HEK293 (cell line): ENCODE measurements around the gene SLC26A8.

Source experiments
- CTCF ChIA-PET: fragments of 350-600 bp; formaldehyde crosslinking; extraction: SDS; loops from one replicate; lab custom pipeline; 2021; ENCODE audit warnings: antibody characterized with exemption; lab: Yijun Ruan, JAX
- POLR2A ChIA-PET: fragments of 300-600 bp; formaldehyde crosslinking; extraction: SDS; loops from one replicate; lab custom pipeline; 2020; ENCODE audit warnings: antibody characterized with exemption, inconsistent platforms; lab: Yijun Ruan, JAX
- H3K27ac ChIP-seq: fragments of 200-500 bp; sonication (Bioruptor generic); 2 replicates; pipeline ENCODE4 v1.5.1; 2014; ENCODE audit warnings: low read depth, low read length, control low read depth, inconsistent platforms; ENCODE audit errors: extremely low read depth
- H3K36me3 ChIP-seq, 2 experiments: fragments of 200-500 bp in 1 of 2; sonication (Bioruptor generic) in 1 of 2; 1 replicate in 1 of 2; 2 replicates in 1 of 2; pipeline ENCODE4 v1.5.1; 2014 to 2017; ENCODE audit warnings: inconsistent platforms in 2 of 2, low read length in 2 of 2; ENCODE audit not compliant: control insufficient read depth in 2 of 2, insufficient read depth in 1 of 2
- H3K4me1 ChIP-seq: fragments of 200-500 bp; sonication (Bioruptor generic); 2 replicates; pipeline ENCODE4 v1.5.1; 2014; ENCODE audit warnings: mild to moderate bottlenecking, low read length, inconsistent platforms; ENCODE audit not compliant: control insufficient read depth, insufficient read depth
- H3K4me3 ChIP-seq: 2 replicates; pipeline ENCODE4 v1.5.1; 2011; ENCODE audit warnings: low read depth, mild to moderate bottlenecking, control low read depth, low read length, moderate library complexity
- H3K9me3 ChIP-seq: fragments of 200-500 bp; sonication (Bioruptor generic); 2 replicates; pipeline ENCODE4 v1.5.1; 2014; ENCODE audit warnings: low read depth, low read length, inconsistent platforms; ENCODE audit not compliant: control insufficient read depth, insufficient read depth
- BCL11B ChIP-seq: fragments of 450-650 bp; formaldehyde crosslinking; IDR thresholded peaks from 2 replicates; pipeline ENCODE4 v1.5.1; 2016; ENCODE audit warnings: low read depth, missing biosample characterization, missing genetic modification characterization
- IKZF3 ChIP-seq: fragments of 450-650 bp; IDR thresholded peaks from 2 replicates; pipeline ENCODE4 v1.5.0; 2018; ENCODE audit warnings: missing biosample characterization, mild to moderate bottlenecking, missing genetic modification characterization, moderate library complexity
- ZEB2 ChIP-seq: fragments of 450-650 bp; formaldehyde crosslinking; IDR thresholded peaks from 2 replicates; pipeline ENCODE4 v1.5.1; 2016; ENCODE audit warnings: missing biosample characterization, missing genetic modification characterization
- ZNF10 ChIP-seq: fragments of 450-650 bp; formaldehyde crosslinking; IDR thresholded peaks from 2 replicates; pipeline ENCODE4 v1.5.1; 2017; ENCODE audit warnings: missing biosample characterization, missing genetic modification characterization
- ZNF155 ChIP-seq: fragments of 450-650 bp; formaldehyde crosslinking; IDR thresholded peaks from 2 replicates; pipeline ENCODE4 v1.5.1; 2016; ENCODE audit warnings: missing biosample characterization, missing genetic modification characterization
- ZNF416 ChIP-seq: fragments of 450-650 bp; formaldehyde crosslinking; IDR thresholded peaks from 2 replicates; pipeline ENCODE4 v1.5.1; 2016; ENCODE audit warnings: missing biosample characterization, missing genetic modification characterization
- ZNF654 ChIP-seq: fragments of 450-650 bp; formaldehyde crosslinking; IDR thresholded peaks from 2 replicates; pipeline ENCODE4 v1.5.1; 2016; ENCODE audit warnings: low read depth, missing biosample characterization, missing genetic modification characterization
- TF ChIP-seq, protein P1 (sequence below): fragments of 450-650 bp; formaldehyde crosslinking; conservative IDR thresholded peaks from 2 replicates; pipeline ENCODE4 v1.5.1; 2016; ENCODE audit warnings: low read depth, missing biosample characterization, missing genetic modification characterization
- TF ChIP-seq, protein P2 (sequence below): fragments of 450-650 bp; formaldehyde crosslinking; IDR thresholded peaks from 2 replicates; pipeline ENCODE4 v1.5.1; 2017; ENCODE audit warnings: missing biosample characterization, missing genetic modification characterization
- TF ChIP-seq, protein P3 (sequence below): fragments of 450-650 bp; formaldehyde crosslinking; IDR thresholded peaks from 2 replicates; pipeline ENCODE4 v1.5.1; 2016; ENCODE audit warnings: missing biosample characterization, missing genetic modification characterization
- TF ChIP-seq, protein P4 (sequence below): fragments of 450-650 bp; formaldehyde crosslinking; IDR thresholded peaks from 2 replicates; pipeline ENCODE4 v1.5.1; 2016; ENCODE audit warnings: missing biosample characterization, missing genetic modification characterization
- TF ChIP-seq, protein P5 (sequence below): fragments of 450-650 bp; formaldehyde crosslinking; IDR thresholded peaks from 2 replicates; pipeline ENCODE4 v1.5.1; 2016; ENCODE audit warnings: missing biosample characterization, missing genetic modification characterization

Gene SLC26A8

DNA sequence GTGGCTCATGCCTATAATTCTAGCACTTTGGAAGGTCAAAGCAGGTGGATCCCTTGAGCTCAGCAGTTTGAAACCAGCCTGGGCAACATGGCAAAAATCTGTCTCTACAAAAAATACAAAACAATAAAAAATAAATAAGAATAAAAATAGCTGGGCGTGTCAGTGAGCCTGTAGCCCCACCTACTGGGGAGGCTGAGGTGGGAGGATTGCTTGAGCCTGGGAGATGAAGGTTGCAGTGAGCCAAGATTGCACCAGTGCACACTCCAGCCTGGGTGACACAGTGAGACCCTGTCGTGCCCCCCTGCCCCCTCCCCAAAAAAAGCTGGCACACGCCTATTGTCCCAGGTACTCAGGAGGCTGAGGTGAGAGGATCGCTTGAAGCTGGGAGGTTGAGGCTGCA is 68.5 kb downstream of the SLC26A8 start:
- POLR2A ChIA-PET: no interaction called here
- no peaks in the 10 kb centered on the region for H3K9me3 ChIP-seq
- H3K4me1 ChIP-seq: no peaks in the 10 kb centered on the region
- no peak overlapping the region for H3K27ac ChIP-seq
- CTCF ChIA-PET: interaction anchor here (0.6 to 3.0 kb wide), 17 partner anchors 9 to 1508 kb away, joined by 3 to 18 read pairs (median 3); partner anchors contain the start of genes ARMC12 and MAPK14
- TF ChIP-seq, protein P1, sequence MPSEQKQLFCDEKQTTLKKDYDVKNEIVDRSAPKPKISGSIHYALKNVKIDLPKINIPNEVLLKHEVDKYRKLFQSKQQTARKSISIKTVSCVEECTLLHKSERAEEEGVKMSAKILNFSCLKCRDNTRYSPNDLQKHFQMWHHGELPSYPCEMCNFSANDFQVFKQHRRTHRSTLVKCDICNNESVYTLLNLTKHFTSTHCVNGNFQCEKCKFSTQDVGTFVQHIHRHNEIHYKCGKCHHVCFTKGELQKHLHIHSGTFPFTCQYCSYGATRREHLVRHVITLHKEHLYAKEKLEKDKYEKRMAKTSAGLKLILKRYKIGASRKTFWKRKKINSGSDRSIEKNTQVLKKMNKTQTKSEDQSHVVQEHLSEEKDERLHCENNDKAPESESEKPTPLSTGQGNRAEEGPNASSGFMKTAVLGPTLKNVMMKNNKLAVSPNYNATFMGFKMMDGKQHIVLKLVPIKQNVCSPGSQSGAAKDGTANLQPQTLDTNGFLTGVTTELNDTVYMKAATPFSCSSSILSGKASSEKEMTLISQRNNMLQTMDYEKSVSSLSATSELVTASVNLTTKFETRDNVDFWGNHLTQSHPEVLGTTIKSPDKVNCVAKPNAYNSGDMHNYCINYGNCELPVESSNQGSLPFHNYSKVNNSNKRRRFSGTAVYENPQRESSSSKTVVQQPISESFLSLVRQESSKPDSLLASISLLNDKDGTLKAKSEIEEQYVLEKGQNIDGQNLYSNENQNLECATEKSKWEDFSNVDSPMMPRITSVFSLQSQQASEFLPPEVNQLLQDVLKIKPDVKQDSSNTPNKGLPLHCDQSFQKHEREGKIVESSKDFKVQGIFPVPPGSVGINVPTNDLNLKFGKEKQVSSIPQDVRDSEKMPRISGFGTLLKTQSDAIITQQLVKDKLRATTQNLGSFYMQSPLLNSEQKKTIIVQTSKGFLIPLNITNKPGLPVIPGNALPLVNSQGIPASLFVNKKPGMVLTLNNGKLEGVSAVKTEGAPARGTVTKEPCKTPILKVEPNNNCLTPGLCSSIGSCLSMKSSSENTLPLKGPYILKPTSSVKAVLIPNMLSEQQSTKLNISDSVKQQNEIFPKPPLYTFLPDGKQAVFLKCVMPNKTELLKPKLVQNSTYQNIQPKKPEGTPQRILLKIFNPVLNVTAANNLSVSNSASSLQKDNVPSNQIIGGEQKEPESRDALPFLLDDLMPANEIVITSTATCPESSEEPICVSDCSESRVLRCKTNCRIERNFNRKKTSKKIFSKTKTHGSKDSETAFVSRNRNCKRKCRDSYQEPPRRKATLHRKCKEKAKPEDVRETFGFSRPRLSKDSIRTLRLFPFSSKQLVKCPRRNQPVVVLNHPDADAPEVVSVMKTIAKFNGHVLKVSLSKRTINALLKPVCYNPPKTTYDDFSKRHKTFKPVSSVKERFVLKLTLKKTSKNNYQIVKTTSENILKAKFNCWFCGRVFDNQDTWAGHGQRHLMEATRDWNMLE: no peak
- TF ChIP-seq, protein P2, sequence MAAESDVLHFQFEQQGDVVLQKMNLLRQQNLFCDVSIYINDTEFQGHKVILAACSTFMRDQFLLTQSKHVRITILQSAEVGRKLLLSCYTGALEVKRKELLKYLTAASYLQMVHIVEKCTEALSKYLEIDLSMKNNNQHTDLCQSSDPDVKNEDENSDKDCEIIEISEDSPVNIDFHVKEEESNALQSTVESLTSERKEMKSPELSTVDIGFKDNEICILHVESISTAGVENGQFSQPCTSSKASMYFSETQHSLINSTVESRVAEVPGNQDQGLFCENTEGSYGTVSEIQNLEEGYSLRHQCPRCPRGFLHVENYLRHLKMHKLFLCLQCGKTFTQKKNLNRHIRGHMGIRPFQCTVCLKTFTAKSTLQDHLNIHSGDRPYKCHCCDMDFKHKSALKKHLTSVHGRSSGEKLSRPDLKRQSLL (tag by site-specific recombination): no peak
- TF ChIP-seq, protein P3, sequence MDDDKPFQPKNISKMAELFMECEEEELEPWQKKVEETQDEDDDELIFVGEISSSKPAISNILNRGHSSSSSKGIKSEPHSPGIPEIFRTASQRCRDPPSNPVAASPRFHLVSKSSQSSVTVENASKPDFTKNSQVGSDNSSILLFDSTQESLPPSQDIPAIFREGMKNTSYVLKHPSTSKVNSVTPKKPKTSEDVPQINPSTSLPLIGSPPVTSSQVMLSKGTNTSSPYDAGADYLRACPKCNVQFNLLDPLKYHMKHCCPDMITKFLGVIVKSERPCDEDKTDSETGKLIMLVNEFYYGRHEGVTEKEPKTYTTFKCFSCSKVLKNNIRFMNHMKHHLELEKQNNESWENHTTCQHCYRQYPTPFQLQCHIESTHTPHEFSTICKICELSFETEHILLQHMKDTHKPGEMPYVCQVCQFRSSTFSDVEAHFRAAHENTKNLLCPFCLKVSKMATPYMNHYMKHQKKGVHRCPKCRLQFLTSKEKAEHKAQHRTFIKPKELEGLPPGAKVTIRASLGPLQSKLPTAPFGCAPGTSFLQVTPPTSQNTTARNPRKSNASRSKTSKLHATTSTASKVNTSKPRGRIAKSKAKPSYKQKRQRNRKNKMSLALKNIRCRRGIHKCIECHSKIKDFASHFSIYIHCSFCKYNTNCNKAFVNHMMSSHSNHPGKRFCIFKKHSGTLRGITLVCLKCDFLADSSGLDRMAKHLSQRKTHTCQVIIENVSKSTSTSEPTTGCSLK: no peak
- TF ChIP-seq, protein P4, sequence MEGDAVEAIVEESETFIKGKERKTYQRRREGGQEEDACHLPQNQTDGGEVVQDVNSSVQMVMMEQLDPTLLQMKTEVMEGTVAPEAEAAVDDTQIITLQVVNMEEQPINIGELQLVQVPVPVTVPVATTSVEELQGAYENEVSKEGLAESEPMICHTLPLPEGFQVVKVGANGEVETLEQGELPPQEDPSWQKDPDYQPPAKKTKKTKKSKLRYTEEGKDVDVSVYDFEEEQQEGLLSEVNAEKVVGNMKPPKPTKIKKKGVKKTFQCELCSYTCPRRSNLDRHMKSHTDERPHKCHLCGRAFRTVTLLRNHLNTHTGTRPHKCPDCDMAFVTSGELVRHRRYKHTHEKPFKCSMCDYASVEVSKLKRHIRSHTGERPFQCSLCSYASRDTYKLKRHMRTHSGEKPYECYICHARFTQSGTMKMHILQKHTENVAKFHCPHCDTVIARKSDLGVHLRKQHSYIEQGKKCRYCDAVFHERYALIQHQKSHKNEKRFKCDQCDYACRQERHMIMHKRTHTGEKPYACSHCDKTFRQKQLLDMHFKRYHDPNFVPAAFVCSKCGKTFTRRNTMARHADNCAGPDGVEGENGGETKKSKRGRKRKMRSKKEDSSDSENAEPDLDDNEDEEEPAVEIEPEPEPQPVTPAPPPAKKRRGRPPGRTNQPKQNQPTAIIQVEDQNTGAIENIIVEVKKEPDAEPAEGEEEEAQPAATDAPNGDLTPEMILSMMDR (tag by site-specific recombination): peak; percentile 54; the same call in 1 of the 2 replicates
- TF ChIP-seq ZNF416 (tag by site-specific recombination) (no peak), ZNF654 (peak; percentile 97), BCL11B (tag by site-specific recombination) (no peak), ZNF10 (tag by site-specific recombination) (no peak), IKZF3 (tag by site-specific recombination) (no peak), ZNF155 (tag by site-specific recombination) (no peak), ZEB2 (tag by site-specific recombination) (no peak)
- TF ChIP-seq, protein P5, sequence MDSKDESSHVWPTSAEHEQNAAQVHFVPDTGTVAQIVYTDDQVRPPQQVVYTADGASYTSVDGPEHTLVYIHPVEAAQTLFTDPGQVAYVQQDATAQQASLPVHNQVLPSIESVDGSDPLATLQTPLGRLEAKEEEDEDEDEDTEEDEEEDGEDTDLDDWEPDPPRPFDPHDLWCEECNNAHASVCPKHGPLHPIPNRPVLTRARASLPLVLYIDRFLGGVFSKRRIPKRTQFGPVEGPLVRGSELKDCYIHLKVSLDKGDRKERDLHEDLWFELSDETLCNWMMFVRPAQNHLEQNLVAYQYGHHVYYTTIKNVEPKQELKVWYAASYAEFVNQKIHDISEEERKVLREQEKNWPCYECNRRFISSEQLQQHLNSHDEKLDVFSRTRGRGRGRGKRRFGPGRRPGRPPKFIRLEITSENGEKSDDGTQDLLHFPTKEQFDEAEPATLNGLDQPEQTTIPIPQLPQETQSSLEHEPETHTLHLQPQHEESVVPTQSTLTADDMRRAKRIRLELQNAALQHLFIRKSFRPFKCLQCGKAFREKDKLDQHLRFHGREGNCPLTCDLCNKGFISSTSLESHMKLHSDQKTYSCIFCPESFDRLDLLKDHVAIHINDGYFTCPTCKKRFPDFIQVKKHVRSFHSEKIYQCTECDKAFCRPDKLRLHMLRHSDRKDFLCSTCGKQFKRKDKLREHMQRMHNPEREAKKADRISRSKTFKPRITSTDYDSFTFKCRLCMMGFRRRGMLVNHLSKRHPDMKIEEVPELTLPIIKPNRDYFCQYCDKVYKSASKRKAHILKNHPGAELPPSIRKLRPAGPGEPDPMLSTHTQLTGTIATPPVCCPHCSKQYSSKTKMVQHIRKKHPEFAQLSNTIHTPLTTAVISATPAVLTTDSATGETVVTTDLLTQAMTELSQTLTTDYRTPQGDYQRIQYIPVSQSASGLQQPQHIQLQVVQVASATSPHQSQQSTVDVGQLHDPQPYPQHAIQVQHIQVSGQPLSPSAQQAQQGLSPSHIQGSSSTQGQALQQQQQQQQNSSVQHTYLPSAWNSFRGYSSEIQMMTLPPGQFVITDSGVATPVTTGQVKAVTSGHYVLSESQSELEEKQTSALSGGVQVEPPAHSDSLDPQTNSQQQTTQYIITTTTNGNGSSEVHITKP (tag by site-specific recombination): no peak
- TF ChIP-seq, all 188 proteins: peak for 2
- Histone ChIP-seq H3K4me3 (no peak overlapping the region), H3K36me3 (no peaks in the 10 kb centered on the region)
